ENCODE results near the gene AGFG2. TPM values are rescaled to one million over a fixed set of nuclear protein-coding genes. Genes with fewer than 3 reads are reported as not detected.

Gene AGFG2
- total and polyA plus RNA-seq, 9 donors = 6.1 to 13.7 (median 12.1) TPM

GRCh38 chr7:100572281-100572948 lies 33.4 kb downstream of the AGFG2 start:
- H3K4me3 ChIP-seq (ENCODE audit: low read length) = no peak overlapping the region
- 69% methylated on average over 12 of the region's 20 CpGs for WGBS (ENCODE audit: insufficient coverage)
- H3K36me3 ChIP-seq (ENCODE audit: control insufficient read depth, insufficient read depth, low read length) = peaks cover 36% of the 10 kb centered on the region
- peaks cover 41% of the 10 kb centered on the region for H3K27me3 ChIP-seq (ENCODE audit: control insufficient read depth, insufficient read depth, low read length)
- DNase-seq = no peak
- H3K27ac ChIP-seq (ENCODE audit: low read length) = no peak overlapping the region
- peaks cover 14% of the 10 kb centered on the region for H3K4me1 ChIP-seq (ENCODE audit: control insufficient read depth, insufficient read depth, low read length)
- no peaks in the 10 kb centered on the region for H3K9me3 ChIP-seq (replicated peaks; ENCODE audit: control insufficient read depth, low read depth, low read length)

DNA sequence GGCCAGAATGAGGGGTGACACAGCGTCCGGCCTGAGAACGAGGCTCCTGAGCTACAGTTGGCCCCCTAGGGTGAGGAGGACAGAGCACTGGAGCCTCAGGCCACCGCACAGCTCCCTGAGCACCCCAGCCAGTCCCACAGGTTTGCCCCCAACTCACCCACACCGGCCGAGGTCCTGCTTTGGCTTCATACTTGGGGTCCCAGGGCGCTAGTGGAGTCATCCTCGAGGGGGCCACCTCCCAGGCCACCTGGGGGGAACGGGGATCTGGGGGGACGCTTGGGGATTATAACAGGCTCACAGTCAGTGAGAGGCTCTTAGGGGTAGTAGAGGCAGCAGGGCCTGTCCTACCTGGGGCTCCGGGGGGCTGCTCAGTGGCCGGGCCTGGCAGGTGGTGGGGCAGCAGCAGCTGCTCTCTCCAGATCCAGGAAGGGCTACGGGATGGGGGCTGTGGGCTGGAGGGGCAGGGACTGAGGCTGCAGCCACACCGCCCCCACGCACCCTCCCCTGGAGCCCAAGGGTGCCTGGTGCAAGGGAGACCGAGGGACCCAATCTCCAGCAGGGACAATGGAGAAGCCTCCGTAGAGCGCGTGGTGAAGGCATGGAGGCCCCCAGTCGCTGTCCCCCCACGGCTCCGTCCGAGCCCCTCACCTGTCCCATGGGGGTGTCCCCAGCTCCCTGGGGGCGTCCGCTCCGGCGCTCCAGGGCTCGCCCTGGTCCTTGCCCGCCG lies 34.1 kb downstream of the AGFG2 start:
- Histone ChIP-seq H3K9me3 (replicated peaks; ENCODE audit: control insufficient read depth, low read depth, low read length) (no peaks in the 10 kb centered on the region), H3K36me3 (ENCODE audit: control insufficient read depth, insufficient read depth, low read length) (peaks cover 43% of the 10 kb centered on the region), H3K27ac (ENCODE audit: low read length) (no peak overlapping the region), H3K4me1 (ENCODE audit: control insufficient read depth, insufficient read depth, low read length) (peaks cover 14% of the 10 kb centered on the region), H3K4me3 (ENCODE audit: low read length) (no peak overlapping the region), H3K27me3 (ENCODE audit: control insufficient read depth, insufficient read depth, low read length) (peaks cover 41% of the 10 kb centered on the region)
- DNase-seq = no peak
- WGBS (ENCODE audit: insufficient coverage) = 91% methylated on average over 26 of the region's 30 CpGs

GRCh38 chr7:100573691-100574361 lies 34.8 kb downstream of the AGFG2 start, which contains the start of gene SAP25:
SAP25 (minus strand) TSS chr7:100573900; CDS start chr7:100573742, 158 bp downstream.
- Histone ChIP-seq H3K4me1 (ENCODE audit: control insufficient read depth, insufficient read depth, low read length) (peaks cover 14% of the 10 kb centered on the region), H3K36me3 (ENCODE audit: control insufficient read depth, insufficient read depth, low read length) (peaks cover 49% of the 10 kb centered on the region), H3K9me3 (replicated peaks; ENCODE audit: control insufficient read depth, low read depth, low read length) (no peaks in the 10 kb centered on the region), H3K27ac (ENCODE audit: low read length) (no peak within 1 kb of the TSS), H3K27me3 (ENCODE audit: control insufficient read depth, insufficient read depth, low read length) (peaks cover 39% of the 10 kb centered on the region), H3K4me3 (ENCODE audit: low read length) (no peak within 1 kb of the TSS)
- 86% methylated on average over 55 of the region's 70 CpGs for WGBS (ENCODE audit: insufficient coverage)
- no peak for DNase-seq

- Histone ChIP-seq H3K9me3 (replicated peaks; ENCODE audit: control insufficient read depth, low read depth, low read length) (no peaks in the 10 kb centered on the region), H3K27me3 (ENCODE audit: control insufficient read depth, insufficient read depth, low read length) (peaks cover 31% of the 10 kb centered on the region), H3K36me3 (ENCODE audit: control insufficient read depth, insufficient read depth, low read length) (peaks cover 55% of the 10 kb centered on the region), H3K27ac (ENCODE audit: low read length) (no peak overlapping the region), H3K4me1 (ENCODE audit: control insufficient read depth, insufficient read depth, low read length) (peaks cover 9% of the 10 kb centered on the region), H3K4me3 (ENCODE audit: low read length) (no peak overlapping the region)
- 85% methylated on average over 21 of the region's 44 CpGs for WGBS (ENCODE audit: insufficient coverage)
- DNase-seq = no peak
Measured at GRCh38 chr7:100574362-100575205, 35.6 kb downstream of the AGFG2 start.

DNA sequence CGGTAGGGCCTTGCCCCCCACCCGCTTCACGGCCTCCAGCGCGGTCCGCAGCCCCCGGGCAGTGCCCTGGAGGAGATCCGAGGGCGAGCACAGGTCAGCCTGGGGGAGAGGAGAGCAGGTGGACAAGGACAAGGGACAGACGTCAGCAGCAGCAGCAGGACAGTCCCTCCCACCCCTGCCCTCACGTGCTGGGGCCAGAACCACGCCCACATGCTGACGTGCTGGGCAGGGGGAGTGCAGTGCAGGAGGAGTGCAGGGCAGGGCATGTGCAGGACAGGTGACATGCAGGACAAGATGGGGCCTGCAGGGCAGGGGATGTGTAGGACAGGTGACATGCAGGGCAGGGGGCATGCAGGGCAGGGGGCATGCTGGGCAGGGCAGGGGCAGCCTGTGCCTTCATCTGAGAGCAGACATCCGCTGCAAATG lies 36.2 kb downstream of the AGFG2 start:
- 85% methylated on average over 11 of the region's 14 CpGs for WGBS (ENCODE audit: insufficient coverage)
- Histone ChIP-seq H3K36me3 (ENCODE audit: control insufficient read depth, insufficient read depth, low read length) (peaks cover 62% of the 10 kb centered on the region), H3K27ac (ENCODE audit: low read length) (no peak overlapping the region), H3K9me3 (replicated peaks; ENCODE audit: control insufficient read depth, low read depth, low read length) (no peaks in the 10 kb centered on the region), H3K4me3 (ENCODE audit: low read length) (no peak overlapping the region), H3K4me1 (ENCODE audit: control insufficient read depth, insufficient read depth, low read length) (peaks cover 2% of the 10 kb centered on the region), H3K27me3 (ENCODE audit: control insufficient read depth, insufficient read depth, low read length) (peaks cover 25% of the 10 kb centered on the region)
- DNase-seq = peak; percentile 5

GRCh38 chr7:100575746-100576383 lies 36.9 kb downstream of the AGFG2 start:
- Histone ChIP-seq H3K36me3 (ENCODE audit: control insufficient read depth, insufficient read depth, low read length) (peaks cover 68% of the 10 kb centered on the region), H3K27ac (ENCODE audit: low read length) (no peak overlapping the region), H3K4me1 (ENCODE audit: control insufficient read depth, insufficient read depth, low read length) (no peaks in the 10 kb centered on the region), H3K4me3 (ENCODE audit: low read length) (no peak overlapping the region), H3K9me3 (replicated peaks; ENCODE audit: control insufficient read depth, low read depth, low read length) (no peaks in the 10 kb centered on the region), H3K27me3 (ENCODE audit: control insufficient read depth, insufficient read depth, low read length) (peaks cover 18% of the 10 kb centered on the region)
- DNase-seq = no peak
- 88% methylated on average over 9 of the region's 17 CpGs for WGBS (ENCODE audit: insufficient coverage)

DNA sequence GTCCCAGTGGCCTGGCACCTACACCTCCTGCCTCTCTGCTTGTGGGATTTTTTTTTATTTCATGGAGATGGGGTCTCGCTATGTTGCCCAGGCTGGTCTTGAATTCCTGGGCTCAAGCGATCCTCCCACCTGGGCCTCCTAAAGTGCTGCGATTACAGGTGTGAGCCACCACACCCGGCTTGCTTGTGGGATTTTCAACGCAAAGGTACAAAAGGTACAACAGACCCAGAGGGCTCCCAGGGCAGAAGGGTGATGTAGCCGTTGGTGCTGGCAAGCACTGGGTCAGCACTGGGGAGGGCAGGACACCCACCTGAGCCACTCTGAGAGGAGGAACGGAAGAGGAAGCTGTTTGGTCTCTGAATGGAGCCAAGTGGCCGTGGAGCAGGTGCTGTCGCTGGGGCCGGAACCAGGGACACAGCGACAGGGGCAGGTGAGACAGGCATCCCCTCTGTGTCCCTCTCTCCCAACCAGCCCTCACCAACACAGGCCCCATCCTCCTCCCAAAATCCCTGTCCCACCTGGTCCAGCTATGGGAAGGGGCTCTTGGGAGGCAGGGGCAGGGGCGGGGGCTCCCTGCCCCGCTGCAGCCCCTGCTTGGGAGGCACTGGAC lies 37.5 kb downstream of the AGFG2 start:
- peaks cover 74% of the 10 kb centered on the region for H3K36me3 ChIP-seq (ENCODE audit: control insufficient read depth, insufficient read depth, low read length)
- H3K27me3 ChIP-seq (ENCODE audit: control insufficient read depth, insufficient read depth, low read length) = peaks cover 12% of the 10 kb centered on the region
- no peak overlapping the region for H3K4me3 ChIP-seq (ENCODE audit: low read length)
- H3K27ac ChIP-seq (ENCODE audit: low read length) = no peak overlapping the region
- DNase-seq = no peak
- H3K4me1 ChIP-seq (ENCODE audit: control insufficient read depth, insufficient read depth, low read length) = no peaks in the 10 kb centered on the region
- WGBS (ENCODE audit: insufficient coverage) = 82% methylated on average over 8 of the region's 13 CpGs
- H3K9me3 ChIP-seq (replicated peaks; ENCODE audit: control insufficient read depth, low read depth, low read length) = no peaks in the 10 kb centered on the region

- DNase-seq = no peak
- Histone ChIP-seq H3K27ac (ENCODE audit: low read length) (no peak overlapping the region), H3K9me3 (replicated peaks; ENCODE audit: control insufficient read depth, low read depth, low read length) (no peaks in the 10 kb centered on the region), H3K36me3 (ENCODE audit: control insufficient read depth, insufficient read depth, low read length) (peaks cover 80% of the 10 kb centered on the region), H3K4me1 (ENCODE audit: control insufficient read depth, insufficient read depth, low read length) (no peaks in the 10 kb centered on the region), H3K4me3 (ENCODE audit: low read length) (no peak overlapping the region), H3K27me3 (ENCODE audit: control insufficient read depth, insufficient read depth, low read length) (peaks cover 7% of the 10 kb centered on the region)
- WGBS (ENCODE audit: insufficient coverage) = 89% methylated on average over 12 of the region's 24 CpGs
Measured at GRCh38 chr7:100577103-100577502, 38.1 kb downstream of the AGFG2 start.

- Histone ChIP-seq H3K27me3 (ENCODE audit: control insufficient read depth, insufficient read depth, low read length) (peaks cover 5% of the 10 kb centered on the region), H3K36me3 (ENCODE audit: control insufficient read depth, insufficient read depth, low read length) (peaks cover 84% of the 10 kb centered on the region), H3K9me3 (replicated peaks; ENCODE audit: control insufficient read depth, low read depth, low read length) (no peaks in the 10 kb centered on the region), H3K4me1 (ENCODE audit: control insufficient read depth, insufficient read depth, low read length) (peaks cover 4% of the 10 kb centered on the region), H3K4me3 (ENCODE audit: low read length) (no peak overlapping the region), H3K27ac (ENCODE audit: low read length) (no peak overlapping the region)
- WGBS (ENCODE audit: insufficient coverage) = 84% methylated on average over 14 of the region's 14 CpGs
- DNase-seq = no peak
Measured at GRCh38 chr7:100577507-100577906, 38.5 kb downstream of the AGFG2 start.

Data from muscle of leg (tissue), 11 donors.